Measurements from ENCODE around the gene MCC.

DNA sequence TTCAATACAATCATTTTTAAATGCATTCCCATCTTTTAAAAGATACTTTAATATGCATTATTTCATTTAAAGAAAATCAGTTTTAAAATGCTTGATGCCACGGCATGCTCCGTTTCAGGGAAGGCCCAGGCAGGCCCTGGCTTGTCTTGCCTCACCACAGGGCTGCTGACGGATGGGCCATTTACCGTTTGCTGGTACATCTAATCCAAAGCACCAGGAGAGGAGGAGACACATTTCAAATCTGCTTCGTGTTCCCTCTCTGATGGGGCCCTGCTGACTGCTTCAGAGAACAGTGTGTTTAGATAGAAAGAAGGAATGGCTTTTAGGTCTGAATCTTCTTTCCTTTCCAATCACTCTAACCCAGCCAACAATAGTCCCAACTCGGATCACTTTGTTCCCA is 326.4 kb downstream of the MCC start:
- TF ChIP-seq, protein P1, sequence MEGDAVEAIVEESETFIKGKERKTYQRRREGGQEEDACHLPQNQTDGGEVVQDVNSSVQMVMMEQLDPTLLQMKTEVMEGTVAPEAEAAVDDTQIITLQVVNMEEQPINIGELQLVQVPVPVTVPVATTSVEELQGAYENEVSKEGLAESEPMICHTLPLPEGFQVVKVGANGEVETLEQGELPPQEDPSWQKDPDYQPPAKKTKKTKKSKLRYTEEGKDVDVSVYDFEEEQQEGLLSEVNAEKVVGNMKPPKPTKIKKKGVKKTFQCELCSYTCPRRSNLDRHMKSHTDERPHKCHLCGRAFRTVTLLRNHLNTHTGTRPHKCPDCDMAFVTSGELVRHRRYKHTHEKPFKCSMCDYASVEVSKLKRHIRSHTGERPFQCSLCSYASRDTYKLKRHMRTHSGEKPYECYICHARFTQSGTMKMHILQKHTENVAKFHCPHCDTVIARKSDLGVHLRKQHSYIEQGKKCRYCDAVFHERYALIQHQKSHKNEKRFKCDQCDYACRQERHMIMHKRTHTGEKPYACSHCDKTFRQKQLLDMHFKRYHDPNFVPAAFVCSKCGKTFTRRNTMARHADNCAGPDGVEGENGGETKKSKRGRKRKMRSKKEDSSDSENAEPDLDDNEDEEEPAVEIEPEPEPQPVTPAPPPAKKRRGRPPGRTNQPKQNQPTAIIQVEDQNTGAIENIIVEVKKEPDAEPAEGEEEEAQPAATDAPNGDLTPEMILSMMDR (conservative IDR thresholded peaks at IDR 0.05): no peak
- no peak for TF ChIP-seq ZFX (IDR thresholded peaks at IDR 0.05)
